HepG2 (cell line): ENCODE results near the gene PSD4. TPM values are rescaled to one million over a fixed set of nuclear protein-coding genes. Genes with fewer than 3 reads are reported as not detected.

ENCODE experiments used
- ATRX ChIP-seq: sonication (generic); formaldehyde crosslinking; IDR thresholded peaks from 2 replicates; pipeline ENCODE4 v1.4.0; 2020; ENCODE audit warnings: missing genetic modification reagents, borderline replicate concordance
- FIP1L1 ChIP-seq: fragments of 200-400 bp; formaldehyde crosslinking; IDR thresholded peaks from 2 replicates; pipeline ENCODE4 v1.6.1; 2018; ENCODE audit warnings: low read depth, mild to moderate bottlenecking, low read length, moderate library complexity, borderline replicate concordance; ENCODE audit not compliant: insufficient read depth
- FOXA1 ChIP-seq, 2 experiments: fragments of 450-650 bp in 1 of 2; sonication (generic) in 1 of 2; formaldehyde crosslinking in 1 of 2; IDR thresholded peaks; 2 replicates each; pipeline versions ENCODE4 v1.4.0 to v1.6.1; 2016 to 2020; ENCODE audit warnings: missing genetic modification reagents in 1 of 2
- FOXP4 ChIP-seq: sonication (generic); formaldehyde crosslinking; IDR thresholded peaks from 2 replicates; pipeline ENCODE4 v1.4.0; 2020; ENCODE audit warnings: missing genetic modification reagents
- GFI1 ChIP-seq: sonication (generic); formaldehyde crosslinking; IDR thresholded peaks from 2 replicates; pipeline ENCODE4 v1.5.0; 2020; ENCODE audit warnings: missing genetic modification reagents, mild to moderate bottlenecking, borderline replicate concordance
- GZF1 ChIP-seq: sonication (generic); formaldehyde crosslinking; IDR thresholded peaks from 2 replicates; pipeline ENCODE4 v1.5.1; 2020; ENCODE audit warnings: mild to moderate bottlenecking, missing genetic modification reagents
- MAFK ChIP-seq, 2 experiments: IDR thresholded peaks in 1 of 2; conservative IDR thresholded peaks in 1 of 2; 2 replicates each; pipeline ENCODE4 v1.6.1; 2011; ENCODE audit warnings: improper control_type of control experiment in 2 of 2, low read length in 2 of 2
- MIER2 ChIP-seq: IDR thresholded peaks from 2 replicates; pipeline ENCODE4 v1.6.1; 2016; ENCODE audit warnings: missing biosample characterization, missing genetic modification reagents
- MYC ChIP-seq: sonication (generic); formaldehyde crosslinking; IDR thresholded peaks from 2 replicates; pipeline ENCODE4 v1.9.0; 2021; ENCODE audit warnings: missing genetic modification reagents, borderline replicate concordance
- PLRG1 ChIP-seq: fragments of 450-650 bp; conservative IDR thresholded peaks from 2 replicates; pipeline ENCODE4 v1.6.1; 2016
- REPIN1 ChIP-seq: sonication (generic); formaldehyde crosslinking; IDR thresholded peaks from 2 replicates; pipeline ENCODE4 v1.8.0; 2022; ENCODE audit warnings: missing genetic modification reagents, low read depth, mild to moderate bottlenecking, borderline replicate concordance
- RXRA ChIP-seq: sonication (generic); formaldehyde crosslinking; IDR thresholded peaks from 2 replicates; pipeline ENCODE4 v1.5.1; 2020; ENCODE audit warnings: missing genetic modification reagents
- SMC3 ChIP-seq: IDR thresholded peaks from 2 replicates; pipeline ENCODE4 v1.6.1; 2011; ENCODE audit warnings: low read length, improper control_type of control experiment
- TBX2 ChIP-seq: sonication (generic); formaldehyde crosslinking; IDR thresholded peaks from 2 replicates; pipeline ENCODE4 v1.5.0; 2020; ENCODE audit warnings: missing genetic modification reagents, mild to moderate bottlenecking, borderline replicate concordance
- THAP11 ChIP-seq: IDR thresholded peaks from 2 replicates; pipeline ENCODE4 v1.6.1; 2016; ENCODE audit warnings: missing biosample characterization, missing genetic modification reagents
- UBTF ChIP-seq: sonication (generic); formaldehyde crosslinking; IDR thresholded peaks from 2 replicates; pipeline ENCODE4 v1.4.0; 2020; ENCODE audit warnings: mild to moderate bottlenecking, missing genetic modification reagents
- ZEB1 ChIP-seq: IDR thresholded peaks from 2 replicates; pipeline ENCODE4 v1.6.1; 2012; ENCODE audit warnings: mild to moderate bottlenecking, low read depth, inconsistent platforms; ENCODE audit not compliant: insufficient replicate concordance
- ZNF567 ChIP-seq: sonication (generic); formaldehyde crosslinking; IDR thresholded peaks from 2 replicates; pipeline ENCODE4 v1.8.1; 2023; ENCODE audit warnings: mild to moderate bottlenecking, missing genetic modification reagents, borderline replicate concordance
- ZNF691 ChIP-seq: sonication (generic); formaldehyde crosslinking; IDR thresholded peaks from 2 replicates; pipeline ENCODE4 v1.4.0; 2020; ENCODE audit warnings: missing genetic modification reagents, low read depth, mild to moderate bottlenecking, borderline replicate concordance
- ZNF709 ChIP-seq: sonication (generic); formaldehyde crosslinking; IDR thresholded peaks from 2 replicates; pipeline ENCODE4 v1.5.0; 2020; ENCODE audit warnings: mild to moderate bottlenecking, missing genetic modification reagents
- ZNF841 ChIP-seq: sonication (generic); formaldehyde crosslinking; IDR thresholded peaks from 2 replicates; pipeline ENCODE4 v1.8.1; 2023; ENCODE audit warnings: missing genetic modification reagents, borderline replicate concordance
- ZNF878 ChIP-seq: sonication (generic); formaldehyde crosslinking; IDR thresholded peaks from 2 replicates; pipeline ENCODE4 v1.8.1; 2023; ENCODE audit warnings: mild to moderate bottlenecking, missing genetic modification reagents, moderate library complexity
- polyA plus RNA-seq, 8 experiments: library from polyadenylated mRNA; depleted of rRNA in 3 of 8; stranded (reverse) in 7 of 8; unstranded in 1 of 8; fragments of >200 nt; fragmentation: Illumina TruSeq in 4 of 8; extraction: Trizol in 4 of 8; gene quantifications; 2 replicates each; pipeline versions ENCODE4 v1.2.1 to v1.2.3, GENCODE V29; 2011 to 2016; ENCODE audit warnings: low read depth in 4 of 8, missing spikeins in 1 of 8, mixed read lengths in 1 of 8; ENCODE audit not compliant: insufficient read depth in 1 of 8
- total RNA-seq, 5 experiments: library from RNA; depleted of rRNA; stranded (reverse); fragments of >200 nt; fragmentation: Illumina TruSeq; extraction: Trizol; gene quantifications; 2 replicates each; pipeline ENCODE4 v1.2.3, GENCODE V29; 2016; ENCODE audit warnings: low read depth in 1 of 5
- TF ChIP-seq, protein P1 (sequence below): sonication (generic); formaldehyde crosslinking; IDR thresholded peaks from 2 replicates; pipeline ENCODE4 v1.4.0; 2020; ENCODE audit warnings: missing genetic modification reagents

Gene PSD4
- total and polyA plus RNA-seq, 2 of the 13 experiments (the other 11 are each of a cell fraction or from before 2014, with no cell fraction given): 5.8 to 9.4 TPM

DNA sequence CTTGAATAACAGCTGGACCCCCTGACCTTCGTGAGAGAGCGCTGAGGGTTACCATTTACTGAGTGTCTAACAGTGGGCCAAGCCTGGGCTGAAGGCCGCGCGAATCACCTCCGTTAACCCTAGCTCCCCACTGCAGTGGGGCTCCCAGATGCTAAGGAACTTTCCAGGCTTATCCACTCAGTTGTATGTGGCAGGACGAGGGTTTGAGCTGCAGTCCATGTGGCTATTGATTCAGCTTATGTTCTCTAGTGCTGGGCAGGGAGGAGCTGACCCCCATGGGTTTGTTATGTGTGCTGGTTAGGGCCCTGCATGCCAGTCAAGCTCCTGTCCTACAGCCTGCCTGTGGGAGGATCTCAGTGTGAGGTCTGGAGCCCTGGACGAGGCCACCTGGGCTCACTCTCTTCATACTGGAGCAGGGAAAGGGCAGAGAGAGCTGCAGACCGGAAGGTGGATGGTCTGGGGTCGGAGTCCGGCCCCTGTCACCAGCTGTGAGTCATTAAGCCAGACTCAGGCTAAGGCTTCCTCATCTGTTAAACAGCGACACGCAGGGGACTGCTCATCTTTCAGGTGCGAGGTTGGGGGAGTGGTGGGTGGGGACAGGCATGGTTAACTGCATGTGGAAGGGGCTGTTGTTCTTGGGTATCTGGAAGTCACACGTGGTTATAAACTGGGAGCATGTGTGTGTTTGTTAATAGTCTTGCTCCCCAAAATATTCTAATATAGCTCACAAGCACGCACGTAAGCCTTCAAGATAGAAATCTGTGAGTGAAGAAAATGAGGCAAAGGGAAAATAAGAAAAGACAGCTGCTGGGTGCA is 6.6 kb downstream of the PSD4 start (continued):
- TF ChIP-seq FOXP4 (peak; percentile 62; the same call in 1 of the 2 replicates), THAP11 (CRISPR knock-in tag) (peak; percentile 66; the same call in 1 of the 2 replicates), SMC3 (peak; percentile 50), UBTF (CRISPR knock-in tag) (peak; percentile 84), MAFK (conservative IDR thresholded peaks at IDR 0.05 in 1 of 2, IDR thresholded peaks at IDR 0.05 in 1 of 2; ENCODE audit: low read length in 2 of 2) (peak in 1 of 2 experiments; percentile 38; a peak in 2 of 4 replicates), MIER2 (CRISPR knock-in tag) (peak; percentile 66; the same call in 1 of the 2 replicates), FIP1L1 (no peak), ZNF841 (no peak), FOXA1 (IDR thresholded peaks at IDR 0.05) (no peak), FOXA1 (CRISPR knock-in tag; IDR thresholded peaks at IDR 0.05) (peak; percentile 41; the same call in 1 of the 2 replicates), TBX2 (peak; percentile 80; the same call in 1 of the 2 replicates), GFI1 (CRISPR knock-in tag) (0 out of 2 replicates have a peak, but pooled peaks have one; percentile 43), ZNF691 (CRISPR knock-in tag) (peak; percentile 90; the same call in 1 of the 2 replicates), RXRA (CRISPR knock-in tag) (peak; percentile 91), PLRG1 (no peak), ZNF878 (CRISPR knock-in tag) (peak; percentile 43; the same call in 1 of the 2 replicates), ZNF709 (CRISPR knock-in tag) (0 out of 2 replicates have a peak, but pooled peaks have one; percentile 26), ZNF567 (CRISPR knock-in tag) (no peak), ATRX (CRISPR knock-in tag) (no peak), MYC (CRISPR knock-in tag) (peak; percentile 59), ZEB1 (peak; percentile 63), REPIN1 (no peak), GZF1 (CRISPR knock-in tag) (no peak)
- TF ChIP-seq, protein P1, sequence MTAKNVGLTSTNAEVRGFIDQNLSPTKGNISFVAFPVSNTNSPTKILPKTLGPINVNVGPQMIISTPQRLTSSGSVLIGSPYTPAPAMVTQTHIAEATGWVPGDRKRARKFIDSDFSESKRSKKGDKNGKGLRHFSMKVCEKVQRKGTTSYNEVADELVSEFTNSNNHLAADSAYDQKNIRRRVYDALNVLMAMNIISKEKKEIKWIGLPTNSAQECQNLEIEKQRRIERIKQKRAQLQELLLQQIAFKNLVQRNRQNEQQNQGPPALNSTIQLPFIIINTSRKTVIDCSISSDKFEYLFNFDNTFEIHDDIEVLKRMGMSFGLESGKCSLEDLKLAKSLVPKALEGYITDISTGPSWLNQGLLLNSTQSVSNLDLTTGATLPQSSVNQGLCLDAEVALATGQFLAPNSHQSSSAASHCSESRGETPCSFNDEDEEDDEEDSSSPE (CRISPR knock-in tag): 0 out of 2 replicates have a peak, but pooled peaks have one; percentile 18
